SK-MEL-5 (cell line): ENCODE data around the gene POLL. TPM values are rescaled to one million over a fixed set of nuclear protein-coding genes. Genes with fewer than 3 reads are reported as not detected.
A peak's percentile ranks its signal among the peaks of the same experiment; 100 is the strongest.
"Not testable (repeated sequence)": the region's sequence is repeated elsewhere in the genome, so short reads cannot be mapped to it uniquely, and the experiment has no call there.

Experiments used
- DNase-seq: peaks from one replicate; pipeline ENCODE4 v3.0.0-alpha.2; 2016; ENCODE audit warnings: low read depth, low spot score
- in situ Hi-C: cut with HindIII; loops from 2 replicates; pipeline ENCODE4 v1.10.0; 2016; ENCODE audit warnings: low sequenced_read_pairs, high pct_unique_total_duplicates, low pct_unique_long_range_greater_than_20kb
- polyA plus RNA-seq, 2 experiments: library from polyadenylated mRNA; depleted of rRNA; stranded (reverse); fragments of >200 nt; gene quantifications; 2 replicates each; pipeline ENCODE4 v1.2.3, GENCODE V29; 2015
- total RNA-seq: library from RNA; depleted of rRNA; stranded (reverse); fragments of >200 nt; shearing (Covaris generic); gene quantifications from 2 replicates; pipeline ENCODE4 v1.2.3, GENCODE V29; 2014; rRNA removed

Gene POLL
- 8.3 and 8.7 TPM in 2 replicates for total RNA-seq
- 16.7 and 22.5 TPM in 2 replicates for polyA plus RNA-seq (2015; cell fraction: cytosol; rRNA removed)
- polyA plus RNA-seq (2015; cell fraction: nucleus; rRNA removed): 180 and 184 TPM in 2 replicates

DNA sequence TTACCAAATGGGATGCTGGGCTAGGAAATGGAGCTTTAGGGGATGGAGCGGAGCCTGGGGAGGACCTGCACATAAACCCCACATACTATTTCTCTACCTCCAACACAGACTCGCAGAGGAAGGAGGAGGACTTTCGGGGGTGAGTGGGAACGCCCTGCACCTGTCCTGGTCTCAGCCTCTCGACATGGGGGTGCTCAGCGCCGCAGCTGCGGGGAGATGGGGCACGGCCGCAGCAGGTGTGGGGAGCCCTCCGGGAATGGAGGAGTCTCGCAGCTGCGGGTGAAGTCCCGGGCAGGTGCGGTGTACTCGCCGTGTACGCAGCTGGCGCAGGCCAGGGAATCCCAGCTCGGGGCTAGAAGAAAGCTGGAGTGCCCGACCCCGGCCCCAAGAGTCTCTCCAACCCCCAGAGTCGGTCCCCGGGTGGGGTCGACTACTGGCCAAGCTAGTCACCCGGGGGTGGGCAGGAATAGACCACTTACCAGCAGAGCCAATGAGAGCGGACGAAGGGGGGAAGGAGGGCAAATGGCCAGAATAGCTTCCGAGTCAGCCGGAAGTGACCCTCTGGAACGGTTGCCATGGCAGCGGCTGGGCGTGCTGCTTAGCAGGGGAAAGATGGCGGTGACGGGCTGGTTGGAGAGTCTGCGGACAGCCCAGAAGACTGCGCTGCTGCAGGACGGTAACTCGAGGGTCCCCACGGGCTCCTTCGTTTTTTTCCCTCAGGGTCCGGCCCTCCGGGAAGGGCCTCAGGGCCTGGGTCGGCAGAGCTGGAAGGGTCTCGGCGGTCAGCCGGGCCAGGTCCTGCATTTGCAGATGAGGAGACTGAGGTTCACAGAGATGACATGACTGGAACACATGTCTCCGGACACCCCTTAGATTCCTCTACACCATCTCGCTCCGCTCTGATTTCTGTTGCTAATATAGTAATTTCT, at the start of gene POLL, which contains the start of gene DPCD:
TSS of gene POLL (minus strand) at position 533 of the 929 bp plus-strand sequence. CDS start 897 bp downstream, outside the sequence.
TSS of gene DPCD (plus strand) at position 597 of the 929 bp plus-strand sequence. CDS start at position 613, 16 bp downstream.
- in situ Hi-C loops: no loop called here
- DNase-seq: peak; percentile 94

DNA sequence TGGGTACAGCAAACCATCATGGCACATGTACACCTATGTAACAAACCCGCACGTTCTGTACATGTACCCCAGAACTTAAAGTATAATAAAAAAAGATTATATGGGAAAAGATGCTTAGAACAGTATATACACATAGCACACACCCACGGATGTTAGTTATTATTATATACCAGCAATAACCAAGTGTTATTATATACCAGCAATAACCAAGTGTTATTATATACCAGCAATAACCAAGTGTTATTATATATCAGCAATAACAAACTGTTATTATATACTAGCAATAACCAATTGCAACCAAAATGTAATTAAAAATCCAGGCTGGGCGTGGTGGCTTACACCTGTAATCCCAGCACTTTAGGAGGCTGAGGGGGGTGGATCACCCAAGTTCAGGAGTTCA, 45.5 kb upstream of the POLL start:
- in situ Hi-C loops, DNase-seq: not testable (repeated sequence)

DNA sequence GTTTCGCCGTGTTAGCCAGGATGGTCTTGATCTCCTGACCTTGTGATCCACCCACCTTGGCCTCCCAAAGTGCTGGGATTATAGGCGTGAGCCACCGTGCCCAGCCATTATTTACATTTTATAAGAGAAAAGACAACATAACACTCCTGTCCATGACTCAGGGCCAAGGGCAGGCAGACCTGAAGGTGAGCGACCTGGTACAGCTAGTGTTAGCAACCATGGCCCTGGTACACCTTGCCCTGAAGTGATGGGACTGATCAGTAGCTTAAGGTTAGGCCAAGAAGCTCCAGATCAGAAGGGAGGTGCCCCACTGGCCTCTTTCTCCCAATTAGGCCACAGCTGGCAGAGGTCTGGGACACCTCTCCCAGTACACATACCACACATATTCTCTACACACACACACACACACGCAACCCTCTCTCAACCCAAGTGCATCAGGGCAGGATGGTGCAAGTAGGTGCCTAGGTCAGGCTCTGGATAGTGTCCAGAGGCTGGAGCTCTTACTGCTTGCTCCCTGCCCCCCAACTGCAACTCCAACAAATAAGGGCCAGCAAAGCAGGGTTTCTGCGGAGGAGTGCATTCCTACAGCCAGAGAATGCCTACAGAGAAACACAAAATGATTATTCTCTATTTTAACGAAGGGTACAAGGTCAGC, 43.9 kb upstream of the POLL start:
- in situ Hi-C loops: no loop called here
- no peak for DNase-seq

DNA sequence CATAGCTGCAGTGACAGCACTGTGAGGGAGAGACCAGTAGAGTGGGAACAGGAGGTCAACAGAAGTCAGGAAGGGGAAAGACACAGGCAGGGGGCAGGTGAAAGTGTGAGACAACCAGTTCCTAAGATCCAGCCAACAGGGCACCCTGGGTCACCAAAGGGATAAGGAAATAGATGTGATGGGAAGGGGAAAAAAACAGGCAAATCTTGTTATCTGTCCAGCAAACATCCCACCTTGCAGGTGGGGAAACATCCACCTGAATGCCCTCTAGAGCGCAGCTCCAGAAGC, 42.5 kb upstream of the POLL start:
- in situ Hi-C loops: no loop called here
- DNase-seq: no peak

DNA sequence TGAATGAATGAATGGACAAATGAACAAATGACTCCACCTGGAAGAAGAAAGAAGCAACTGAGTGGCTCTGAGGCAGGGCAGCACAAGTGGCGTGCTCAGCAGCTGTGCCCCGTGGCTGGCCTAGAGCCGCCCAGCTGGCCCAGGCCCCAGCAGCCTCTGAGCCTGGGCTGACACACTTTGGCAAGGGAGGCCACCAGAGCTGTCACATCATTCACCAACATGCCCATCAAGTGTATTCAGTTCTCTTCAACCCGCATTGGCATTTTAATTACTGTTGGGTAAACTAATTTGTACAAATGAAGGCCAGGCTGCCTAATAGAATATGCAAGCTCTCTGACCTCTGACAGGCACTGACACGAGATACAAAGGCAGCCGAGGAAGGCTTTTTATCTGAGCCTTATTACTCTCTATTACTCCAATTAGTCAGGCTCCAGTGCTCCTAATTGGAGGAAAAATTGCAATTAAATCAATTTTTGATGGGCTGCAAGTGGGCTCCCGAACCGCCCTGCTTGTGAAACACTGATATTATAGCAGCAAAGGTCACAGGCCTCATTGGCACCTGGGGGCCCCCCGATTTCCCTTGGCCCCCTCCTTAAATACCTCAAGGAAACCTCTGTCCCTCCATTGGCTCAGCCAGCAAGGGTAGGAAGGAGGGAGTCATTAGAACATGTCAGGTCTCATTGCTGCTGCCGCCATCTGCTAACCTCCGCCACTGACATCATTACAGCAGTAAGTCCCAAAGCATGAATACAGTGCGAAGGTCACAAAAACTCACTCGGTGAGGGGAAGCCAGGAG, 42.0 kb upstream of the POLL start:
- no peak for DNase-seq
- in situ Hi-C loops: no loop called here

GRCh38 chr10:101625821-101626412, 37.9 kb upstream of the POLL start:
- DNase-seq: no peak
- in situ Hi-C loops: no loop called here

DNA sequence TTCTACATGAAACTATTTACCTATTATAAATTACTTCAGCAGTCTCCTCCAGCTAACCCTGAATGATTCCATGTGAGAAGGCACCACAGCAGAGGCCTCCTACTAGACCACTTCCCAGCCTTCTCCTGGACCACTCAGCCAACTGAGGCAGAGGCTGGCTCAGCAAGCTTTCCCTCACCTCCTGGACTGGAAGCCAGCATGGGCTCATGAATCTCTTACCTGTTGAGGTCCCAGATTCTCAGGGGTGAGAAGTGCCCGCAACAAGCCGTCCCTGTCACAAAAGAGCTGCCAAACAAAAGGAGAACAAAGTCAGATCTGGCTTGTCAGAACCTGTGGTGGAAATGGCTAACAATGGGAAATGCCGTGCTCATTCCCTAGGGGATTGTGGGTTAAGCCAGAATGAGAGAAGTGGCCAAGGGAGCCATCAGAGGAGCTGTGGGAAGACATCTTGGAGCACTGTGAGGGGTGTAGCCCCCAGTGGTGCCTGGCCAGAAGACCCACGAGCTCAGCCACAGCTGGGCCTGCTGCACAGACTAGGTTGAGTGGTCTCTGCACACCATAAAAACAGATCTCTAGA, 36.6 kb upstream of the POLL start:
- DNase-seq: no peak

DNA sequence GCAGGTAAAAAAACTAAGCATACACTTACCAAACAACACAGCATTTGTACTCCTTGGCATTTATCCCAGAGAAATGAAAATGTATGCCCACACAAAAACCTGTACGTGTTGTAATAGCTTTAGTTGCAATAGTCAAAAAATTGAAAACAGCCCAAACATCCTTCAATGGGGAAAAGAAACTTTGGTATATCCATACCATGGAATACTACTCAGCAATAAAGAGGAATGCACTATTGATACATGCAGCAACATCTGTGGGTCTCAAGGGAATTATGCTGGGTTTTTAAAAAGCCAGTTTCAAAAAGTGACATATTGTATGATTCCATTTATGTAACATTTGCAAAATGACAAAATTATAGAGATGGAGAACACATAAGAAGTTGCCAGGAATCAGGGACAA, 35.5 kb upstream of the POLL start:
- no peak for DNase-seq
- in situ Hi-C loops: no loop called here

More for the DNA sequence above, 36.6 kb upstream of the POLL start:
- in situ Hi-C loops: no loop called here

GRCh38 chr10:101619983-101620382, 31.9 kb upstream of the POLL start:
- no peak for DNase-seq
- in situ Hi-C loops: no loop called here

GRCh38 chr10:101618871-101619270, 30.8 kb upstream of the POLL start:
- no peak for DNase-seq
- in situ Hi-C loops: no loop called here

DNA sequence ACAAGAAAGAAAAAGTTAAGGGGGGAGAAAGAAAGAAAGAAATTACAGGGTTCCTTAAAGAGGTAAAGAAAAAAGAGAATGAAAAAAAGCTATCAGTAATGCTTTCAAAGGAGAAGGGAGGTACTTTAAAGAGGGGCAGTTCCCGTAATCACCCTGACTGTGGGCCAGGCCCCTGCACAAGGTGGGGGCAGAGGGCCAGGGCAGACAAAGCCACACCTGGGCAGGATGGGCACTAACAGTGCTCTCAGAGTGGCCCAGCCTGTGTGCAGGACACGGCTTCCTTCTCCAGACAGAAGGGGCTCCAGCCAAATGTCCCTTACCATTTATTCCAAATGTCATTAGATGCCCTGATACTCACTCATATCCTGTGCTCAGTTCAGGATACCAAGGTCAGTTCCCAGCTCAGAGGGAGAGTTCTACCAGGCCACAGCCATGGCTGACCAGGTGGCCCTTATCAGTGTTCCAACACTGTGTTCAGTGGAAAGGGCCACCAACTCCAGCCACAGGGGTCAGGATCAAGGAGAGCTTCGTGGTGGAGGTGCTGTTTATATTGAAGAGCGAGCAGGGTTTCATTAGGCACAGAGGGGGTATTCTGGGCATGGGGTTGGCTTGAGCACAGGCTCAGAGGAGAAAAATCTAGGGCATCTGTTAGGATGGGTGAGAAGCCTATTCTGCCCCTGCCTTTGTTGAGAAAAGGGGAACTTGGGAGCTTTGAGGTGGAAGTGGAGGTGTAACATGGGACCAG, 29.9 kb upstream of the POLL start:
- in situ Hi-C loops: no loop called here
- no peak for DNase-seq

GRCh38 chr10:101617102-101617823, 29.2 kb upstream of the POLL start:
- peak; percentile 14 for DNase-seq
- in situ Hi-C loops: no loop called here

DNA sequence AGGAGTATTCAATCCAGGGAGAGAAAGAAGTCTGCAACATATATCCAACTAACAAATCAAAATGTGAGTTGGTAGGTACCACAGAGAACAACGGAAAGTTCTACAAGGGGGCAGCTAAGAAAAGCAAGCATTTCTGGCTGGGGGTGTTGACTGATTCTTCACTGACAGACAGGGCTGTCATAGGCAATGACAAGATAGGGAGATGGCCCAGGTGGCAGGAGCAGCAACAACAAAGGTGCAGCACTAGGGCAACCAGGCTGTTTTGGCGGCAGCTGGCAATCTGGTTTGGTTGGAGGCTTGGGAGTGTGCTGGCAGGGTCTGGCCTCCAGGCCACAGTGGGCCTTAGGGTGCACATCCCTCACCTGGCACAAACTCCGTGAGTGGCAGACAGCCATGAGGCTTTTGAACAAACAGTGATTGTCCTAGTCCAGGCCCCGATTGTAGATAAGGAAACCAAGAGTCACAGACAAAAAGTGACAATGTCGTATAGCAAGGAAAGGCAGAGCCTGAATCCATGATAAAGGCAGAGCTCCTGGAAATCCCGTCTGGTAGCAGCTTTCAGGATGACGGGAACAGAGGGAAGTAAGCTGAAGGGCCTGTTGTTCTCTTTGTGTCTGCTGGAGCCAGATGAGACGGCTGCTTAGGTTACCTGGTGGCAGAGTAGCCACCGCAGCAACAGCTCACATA, 28.5 kb upstream of the POLL start:
- no peak for DNase-seq
- in situ Hi-C loops: no loop called here

DNA sequence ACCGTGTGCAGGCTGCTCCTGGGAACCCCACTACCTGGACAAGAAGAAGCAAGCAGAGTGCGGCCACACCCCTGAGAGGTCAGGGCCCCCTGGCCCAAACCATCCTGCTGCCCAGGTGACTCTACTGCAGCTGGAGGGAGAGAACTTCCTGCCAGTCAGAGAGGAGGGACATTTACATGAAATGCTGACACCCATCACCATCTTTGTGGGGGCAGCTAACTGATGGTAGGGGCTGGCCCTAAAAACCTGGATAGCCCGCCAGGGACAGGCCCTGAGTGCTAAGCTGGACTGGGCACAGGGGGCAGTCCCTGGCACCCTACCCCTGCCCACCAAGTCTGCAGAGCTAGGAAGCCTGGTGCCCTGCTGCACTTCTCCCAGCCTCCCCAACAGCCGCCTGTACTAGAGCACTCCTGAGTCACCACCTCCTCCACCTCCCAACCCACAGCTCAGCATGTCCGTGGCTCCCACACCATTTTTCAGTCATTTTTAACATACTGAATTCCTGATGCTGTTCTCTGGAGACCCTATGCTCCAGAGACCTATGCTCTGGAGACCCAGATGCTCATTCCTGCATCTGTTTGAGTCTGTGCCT, 27.6 kb upstream of the POLL start:
- in situ Hi-C loops: no loop called here
- no peak for DNase-seq
